Upper lobe of left lung (tissue), 4 donors: ENCODE data around the gene RHAG.

Source experiments
- CTCF ChIP-seq, 6 experiments: fragments of 450-650 bp in 4 of 6; fragments of 200-600 bp in 2 of 6; sonication (generic) in 2 of 6; IDR thresholded peaks; one replicate each; pipeline ENCODE4 v1.5.1; 2016 to 2019; ENCODE audit warnings: antibody characterized with exemption in 6 of 6
- POLR2A ChIP-seq, 4 donors: fragments of 450-650 bp; IDR thresholded peaks; one replicate each; pipeline ENCODE4 v1.5.1; 2016 to 2017; ENCODE audit warnings: antibody characterized with exemption in 4 of 4, mild to moderate bottlenecking in 2 of 4

GRCh38 chr6:49570474-49571079 lies 66.1 kb downstream of the RHAG start:
- TF ChIP-seq CTCF (IDR thresholded peaks at IDR 0.05) (peak in 3 of 6 experiments; percentile 27 to 32 (median 27)), POLR2A (IDR thresholded peaks at IDR 0.05) (no peak)
